GM18517 (cell line): Measurements from ENCODE around the gene FRMD5.

Source experiments
- ATAC-seq: cut with Tn5 transposase; IDR thresholded peaks from one replicate; pipeline ENCODE4 v1.9.1; 2021; ENCODE audit warnings: mild to moderate bottlenecking, moderate library complexity; ENCODE audit not compliant: unreplicated experiment

Gene FRMD5

DNA sequence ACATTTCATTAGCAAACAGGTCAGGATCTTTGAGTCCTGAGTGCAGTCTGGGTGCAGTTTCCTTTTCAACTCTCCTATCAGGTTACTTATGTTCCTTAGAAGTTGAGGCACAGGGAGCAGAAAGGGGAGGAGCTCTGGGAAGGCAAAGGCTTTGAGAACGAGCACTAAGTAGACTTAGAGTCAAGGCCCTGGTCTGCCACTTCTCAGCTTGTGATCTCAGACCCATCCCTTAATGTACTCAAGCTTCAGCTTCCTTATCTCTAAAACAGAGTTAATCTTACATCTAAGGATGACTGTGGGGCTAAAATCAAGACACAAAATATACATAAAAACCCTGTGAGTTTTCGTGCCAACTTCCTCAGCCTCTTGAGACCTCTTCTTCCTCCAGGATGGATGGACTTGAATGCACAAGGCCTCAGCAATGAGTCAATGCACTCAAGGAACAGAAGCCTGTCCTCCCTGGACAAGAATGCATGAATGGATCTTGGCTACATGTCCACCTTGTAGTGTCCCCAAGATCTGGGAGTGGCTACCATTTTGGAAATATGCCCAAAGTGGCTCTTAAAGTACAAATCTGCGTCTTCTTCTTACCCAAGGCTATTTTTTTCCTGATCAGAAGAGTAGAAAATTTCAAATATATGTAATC lies 263.2 kb downstream of the FRMD5 start:
- no peak for ATAC-seq

DNA sequence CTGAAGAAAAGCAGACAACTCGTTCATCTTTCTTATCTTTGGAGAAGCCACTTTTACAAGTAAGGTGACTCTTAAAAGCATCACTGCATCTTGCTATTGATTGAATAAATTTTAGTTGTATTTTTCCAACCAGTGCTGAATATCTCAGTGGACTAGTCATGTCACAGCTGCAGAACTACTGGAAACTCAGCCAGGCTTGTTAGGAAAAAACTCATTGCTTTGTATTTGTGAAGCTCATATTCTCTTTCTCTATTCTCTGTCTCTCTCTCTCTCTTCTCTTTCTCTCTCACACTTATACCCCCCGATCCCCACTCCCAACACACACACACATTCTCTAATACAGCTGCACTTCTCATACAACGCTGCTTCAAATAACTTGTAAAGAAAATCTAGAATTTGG lies 264.0 kb downstream of the FRMD5 start:
- no peak for ATAC-seq

DNA sequence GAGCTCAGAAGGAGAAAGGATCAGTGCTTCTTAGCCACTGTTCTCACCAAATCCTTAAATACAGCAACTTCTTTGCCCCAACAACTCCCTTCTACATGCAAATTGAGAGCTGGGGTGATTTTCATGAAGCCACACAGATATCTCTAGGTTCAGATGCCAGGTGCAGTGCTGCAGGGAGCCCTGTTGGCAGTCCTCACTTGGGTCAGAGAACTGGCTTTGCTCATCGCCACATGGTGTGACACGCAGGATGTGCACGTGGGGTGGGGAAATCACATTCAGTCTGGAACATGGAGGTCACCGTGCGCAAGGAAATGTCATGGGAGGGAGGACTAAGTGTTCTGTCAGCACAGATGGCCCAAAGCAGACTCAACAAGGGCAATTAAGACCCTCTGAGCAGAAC lies 264.5 kb downstream of the FRMD5 start:
- ATAC-seq, result no peak

DNA sequence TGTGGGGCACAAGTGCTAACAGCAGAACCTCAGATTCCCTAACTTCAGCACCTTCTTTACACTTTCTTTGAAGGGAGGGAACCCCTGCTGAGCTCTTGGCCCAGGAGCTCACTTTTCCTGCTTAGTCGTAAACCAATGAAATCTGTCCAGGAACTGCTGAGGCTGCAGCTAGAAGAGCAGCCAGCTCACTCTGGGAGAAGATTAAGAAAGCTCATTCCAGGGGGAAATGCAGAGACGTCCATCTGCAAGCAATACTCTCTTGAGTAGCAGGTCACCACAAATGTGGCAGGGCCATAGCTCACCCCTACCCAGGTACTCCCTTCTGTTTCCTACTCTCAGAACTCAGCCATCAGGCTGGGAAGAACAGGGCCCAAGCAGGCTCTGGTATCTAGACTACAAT lies 265.0 kb downstream of the FRMD5 start:
- no peak for ATAC-seq

DNA sequence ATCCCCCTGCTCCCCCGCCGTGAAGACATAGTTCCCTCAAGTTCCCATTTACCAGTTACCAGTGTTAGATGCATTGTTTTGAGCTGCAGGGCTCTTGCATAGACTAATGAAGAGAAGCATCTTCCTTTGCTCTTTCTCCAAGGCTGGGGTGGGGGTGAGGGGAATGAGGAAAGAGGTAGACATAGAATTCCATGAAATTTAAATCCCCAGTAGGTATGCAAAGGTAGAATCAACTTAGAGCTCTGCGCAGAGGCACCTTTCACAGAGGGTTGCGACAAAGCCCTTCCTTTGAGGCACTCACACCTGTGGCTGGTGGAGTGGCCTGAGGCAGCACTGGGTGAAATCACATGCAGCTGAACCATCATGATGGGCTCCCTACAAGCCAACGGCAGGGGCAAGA lies 266.9 kb downstream of the FRMD5 start:
- no peak for ATAC-seq

DNA sequence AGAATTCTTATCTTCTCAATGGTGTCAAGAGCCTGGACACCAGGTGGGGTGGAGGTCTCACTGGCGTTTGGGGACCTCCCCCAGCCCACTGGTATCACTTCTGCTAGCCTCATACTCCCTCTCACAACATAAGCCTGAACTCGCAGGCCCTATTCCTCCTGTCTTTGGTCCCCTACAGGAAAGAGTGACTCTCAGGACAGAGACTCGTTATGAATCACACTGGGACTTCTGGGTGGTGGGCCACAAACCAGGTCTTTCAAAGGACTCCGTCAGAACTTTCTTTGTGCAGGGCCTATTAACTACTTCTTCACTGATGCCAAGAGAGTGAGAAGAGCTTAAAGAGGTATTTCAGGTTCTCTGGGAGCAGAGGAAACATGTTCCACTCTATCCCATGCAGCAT lies 267.9 kb downstream of the FRMD5 start:
- ATAC-seq, result no peak

DNA sequence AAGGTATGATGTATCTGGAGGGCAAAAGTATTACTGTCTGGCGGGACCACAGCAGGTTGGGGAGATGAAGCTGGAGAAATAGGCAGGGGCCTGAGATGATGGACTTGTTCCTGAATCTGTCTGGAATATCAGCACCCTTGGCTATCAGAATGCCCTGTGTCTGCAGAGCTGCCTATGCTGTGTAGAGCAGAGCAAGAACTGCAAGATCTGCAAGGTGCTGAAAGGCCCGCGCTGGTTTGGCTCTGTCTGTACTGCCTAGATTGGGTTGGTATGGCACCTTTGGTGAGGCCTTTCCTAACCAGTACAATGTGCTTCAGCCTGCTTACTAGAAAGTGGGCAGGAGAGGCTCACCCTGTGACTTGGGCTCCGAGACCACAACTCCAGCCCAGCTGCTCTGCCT lies 271.5 kb downstream of the FRMD5 start:
- ATAC-seq, result no peak

DNA sequence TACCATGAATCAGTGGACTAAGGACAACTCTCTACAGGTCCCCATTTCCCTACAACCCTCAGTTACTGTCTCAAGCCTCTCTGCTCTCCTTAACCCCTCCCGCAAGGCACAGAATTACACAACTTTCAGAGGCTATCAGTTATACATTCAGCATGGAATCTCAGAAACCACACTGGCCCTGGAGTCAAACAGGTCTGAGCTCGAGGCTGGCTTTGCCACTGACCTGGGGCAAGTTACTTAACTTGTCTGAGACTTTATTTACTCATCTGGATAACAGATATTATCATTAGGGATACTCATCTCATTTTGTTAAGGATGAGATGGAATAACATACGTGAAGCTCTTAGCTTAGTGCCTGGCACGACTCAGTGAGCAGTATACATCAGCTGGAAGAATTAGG lies 273.1 kb downstream of the FRMD5 start:
- no peak for ATAC-seq

DNA sequence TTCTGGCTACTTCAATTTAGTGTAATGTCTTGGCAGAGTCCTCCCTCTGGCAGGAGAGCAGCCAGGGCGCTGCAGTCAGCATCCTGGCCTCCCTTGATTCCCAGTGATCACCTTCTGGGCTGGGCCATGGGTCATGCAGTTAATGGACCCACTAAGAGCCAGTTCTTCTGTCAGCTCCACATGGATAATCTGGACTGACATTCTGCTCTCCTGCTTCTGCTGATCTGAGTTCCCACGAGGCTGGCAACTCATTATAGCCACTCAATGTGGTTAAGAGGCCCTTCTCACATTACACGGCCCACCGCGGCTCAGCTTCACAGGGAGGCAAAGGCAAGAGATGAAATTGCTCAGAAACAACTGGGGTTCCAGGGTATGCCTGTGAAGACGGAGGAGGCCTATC lies 274.3 kb downstream of the FRMD5 start:
- ATAC-seq, result no peak

DNA sequence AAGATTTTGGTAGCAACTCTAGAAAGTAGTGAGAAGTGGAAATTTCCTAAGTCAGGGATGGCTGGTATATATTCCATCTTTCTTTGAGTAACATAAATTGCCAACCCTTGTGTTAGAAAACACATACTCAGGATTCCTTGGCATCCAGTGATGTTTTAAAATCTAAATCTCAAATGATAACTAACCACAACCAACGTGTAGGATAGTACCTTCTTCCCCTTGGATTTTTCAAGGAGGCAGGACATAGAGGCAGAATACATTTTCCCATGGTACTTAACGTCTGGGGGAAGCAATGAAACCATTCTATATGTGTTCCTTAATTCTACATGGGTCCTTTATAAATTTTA lies 274.8 kb downstream of the FRMD5 start:
- no peak for ATAC-seq

DNA sequence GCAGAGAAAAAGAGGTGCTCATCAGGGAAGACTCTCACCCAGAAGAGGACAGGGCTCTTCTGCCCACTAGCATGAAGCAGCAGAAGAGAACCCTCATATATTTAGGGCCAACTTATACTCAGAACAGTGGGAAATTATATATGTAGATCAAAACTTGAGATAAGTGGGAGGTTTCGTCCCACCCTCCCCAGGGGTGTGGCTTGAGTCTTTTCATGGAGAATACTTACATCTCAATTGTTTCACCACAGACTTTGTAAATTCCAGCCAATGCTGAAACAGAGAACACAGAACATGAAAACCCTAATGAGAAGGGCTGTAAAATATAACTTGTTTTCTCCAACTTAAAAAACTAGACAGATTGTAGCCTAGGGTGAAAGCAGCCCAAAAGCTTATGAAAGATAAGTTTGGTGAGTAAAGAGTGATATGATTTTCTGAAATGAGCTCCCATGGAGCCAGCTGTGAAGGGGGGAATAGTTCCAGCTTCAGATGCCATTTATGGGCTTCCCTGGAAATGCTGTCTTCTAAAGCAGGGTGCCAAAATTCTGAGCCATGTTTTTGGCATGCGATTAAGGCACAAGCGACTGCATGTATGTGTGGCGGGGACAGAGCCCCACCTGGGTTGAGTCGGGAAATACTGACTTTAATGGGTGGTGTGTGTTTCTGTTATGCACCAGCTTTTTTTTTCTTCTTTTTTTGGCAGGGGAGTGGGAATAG lies 275.4 kb downstream of the FRMD5 start:
- no peak for ATAC-seq

DNA sequence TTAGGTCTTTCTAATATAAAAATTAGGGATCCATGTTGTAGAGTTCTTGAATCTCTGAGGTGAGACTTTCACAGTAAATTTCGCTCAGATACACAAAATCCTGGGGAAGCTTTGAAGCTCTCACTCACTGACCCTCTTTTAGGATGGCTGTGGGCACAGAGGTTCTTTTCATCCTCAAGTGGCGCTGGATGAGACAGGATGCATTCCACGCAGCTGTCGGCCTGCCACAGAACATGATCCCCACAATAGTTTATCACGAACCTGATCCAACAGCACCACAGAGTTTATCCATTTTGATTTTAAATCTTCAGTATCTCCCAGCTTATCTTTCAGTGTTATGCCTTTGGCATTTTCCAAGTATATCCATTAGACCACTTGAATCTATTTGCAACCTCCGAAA lies 276.4 kb downstream of the FRMD5 start:
- no peak for ATAC-seq

DNA sequence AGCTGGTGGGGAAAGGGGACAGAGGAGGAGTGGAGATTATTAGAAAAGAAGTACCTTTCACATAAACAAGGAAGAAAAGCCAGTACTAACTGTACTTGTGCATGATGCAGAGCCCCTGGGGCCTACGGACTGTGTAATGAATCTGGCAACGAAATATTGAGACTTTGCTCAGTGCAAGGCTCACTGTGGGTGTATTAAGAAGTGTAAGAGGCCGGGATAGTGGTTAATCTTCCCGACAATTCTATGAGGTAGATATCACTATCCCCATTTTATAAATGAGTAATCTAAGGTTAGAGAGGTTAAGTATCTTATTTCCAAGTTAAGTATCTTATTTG lies 278.8 kb downstream of the FRMD5 start:
- ATAC-seq, result no peak

DNA sequence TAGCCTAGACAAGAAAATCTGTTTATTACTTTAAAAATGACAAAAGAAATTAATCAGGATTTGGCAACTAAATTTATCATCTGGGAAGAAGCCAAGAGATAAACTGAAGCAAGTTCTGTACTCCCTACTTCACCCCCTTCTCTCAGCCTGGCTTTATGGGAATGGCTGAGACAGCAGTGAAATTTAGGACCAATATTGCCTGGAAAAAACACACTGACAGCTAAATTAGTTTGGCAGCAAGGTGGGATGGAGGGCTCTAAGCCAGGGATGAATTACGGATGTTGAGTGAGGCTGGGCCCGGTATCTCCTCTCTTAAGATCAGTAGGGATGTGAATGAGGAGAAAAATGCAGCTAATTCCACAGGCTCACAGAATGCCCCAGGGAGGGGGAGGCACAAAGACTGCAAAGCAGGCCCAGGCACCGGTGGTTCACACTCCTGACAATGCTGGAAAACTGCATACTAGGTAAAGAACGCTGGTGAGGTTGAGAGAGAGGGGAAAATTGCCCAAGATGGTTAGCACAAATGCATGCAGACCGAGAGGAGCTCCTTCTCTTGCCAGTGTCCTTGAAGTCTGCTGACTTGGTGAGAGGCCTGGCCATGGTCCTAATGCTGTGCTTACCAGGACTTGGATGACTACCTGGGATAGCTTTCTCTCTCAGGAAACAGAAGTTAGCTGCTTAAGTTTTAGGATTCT lies 279.3 kb downstream of the FRMD5 start:
- no peak for ATAC-seq

DNA sequence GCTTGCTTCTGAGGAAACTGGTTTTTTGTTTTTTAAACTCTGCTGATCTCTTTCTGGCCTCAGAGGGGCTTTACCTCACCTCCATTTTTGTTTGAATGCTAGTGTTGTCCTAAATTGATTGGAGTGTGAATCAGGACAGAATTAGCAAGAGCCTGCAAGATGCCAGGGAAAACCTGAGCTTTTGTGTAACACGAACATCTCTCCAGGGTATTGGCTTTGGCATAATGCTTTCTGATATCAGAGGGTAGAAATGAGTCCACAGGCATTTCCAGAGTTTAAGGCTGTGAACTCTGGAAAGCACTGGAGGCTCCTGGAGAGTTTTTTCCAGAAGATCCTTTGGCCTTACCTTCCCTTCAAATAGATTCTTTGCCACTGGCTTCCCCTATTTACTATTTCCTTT lies 281.1 kb downstream of the FRMD5 start:
- ATAC-seq, result no peak

DNA sequence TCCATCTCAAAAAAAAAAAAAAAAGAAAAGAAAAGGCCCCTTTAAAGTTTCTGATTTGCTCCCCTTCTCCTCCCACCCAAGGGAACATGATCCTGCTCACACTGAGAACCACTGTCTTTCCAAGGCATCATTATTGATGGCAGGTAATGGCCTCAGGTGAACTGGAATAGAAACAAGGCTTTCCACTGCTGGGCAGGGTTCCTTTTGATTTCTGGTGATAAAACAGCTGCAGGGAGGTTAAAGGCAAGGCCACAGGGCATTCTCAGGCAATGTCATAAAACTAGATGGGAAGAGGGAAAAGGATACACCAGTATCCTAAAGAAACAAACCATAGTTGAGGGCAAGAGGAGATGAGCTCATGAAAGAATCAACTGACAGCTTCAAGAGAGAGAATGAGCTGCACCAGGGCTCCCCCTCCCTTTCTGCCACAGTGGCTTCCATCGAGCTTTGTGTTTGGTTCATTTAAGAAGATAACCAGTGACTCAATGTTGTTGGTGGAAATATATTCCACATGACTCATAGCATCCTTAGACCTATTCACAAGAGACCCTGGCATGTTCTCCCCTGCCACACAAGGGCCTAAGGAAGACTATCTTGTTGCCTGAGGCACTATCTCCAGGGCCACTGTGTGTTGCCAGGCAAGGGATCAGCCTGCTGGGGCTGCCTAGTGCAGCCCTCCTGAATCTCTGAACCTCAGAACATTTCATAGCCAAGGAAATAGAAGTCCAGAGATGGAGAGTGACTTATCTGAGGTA lies 281.9 kb downstream of the FRMD5 start:
- no peak for ATAC-seq

DNA sequence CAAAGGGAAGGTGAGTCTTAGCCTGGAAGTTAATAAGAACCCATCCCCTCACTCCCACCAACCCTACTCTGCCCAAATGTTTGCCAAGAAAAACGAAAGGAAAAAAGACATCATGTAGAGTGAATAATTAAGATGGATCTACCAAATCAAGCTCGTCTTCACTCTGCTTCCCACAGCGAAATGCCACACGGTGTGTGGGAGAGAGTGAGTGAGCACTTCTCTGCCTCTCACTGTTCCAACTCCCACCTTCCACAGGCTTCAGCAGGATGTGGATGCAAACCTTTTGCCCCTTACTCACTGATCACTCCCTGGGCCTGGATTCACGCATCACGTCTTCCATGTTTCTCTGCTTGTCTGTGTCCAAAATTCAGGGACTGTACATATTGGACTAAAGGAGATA lies 282.9 kb downstream of the FRMD5 start:
- ATAC-seq, result no peak

DNA sequence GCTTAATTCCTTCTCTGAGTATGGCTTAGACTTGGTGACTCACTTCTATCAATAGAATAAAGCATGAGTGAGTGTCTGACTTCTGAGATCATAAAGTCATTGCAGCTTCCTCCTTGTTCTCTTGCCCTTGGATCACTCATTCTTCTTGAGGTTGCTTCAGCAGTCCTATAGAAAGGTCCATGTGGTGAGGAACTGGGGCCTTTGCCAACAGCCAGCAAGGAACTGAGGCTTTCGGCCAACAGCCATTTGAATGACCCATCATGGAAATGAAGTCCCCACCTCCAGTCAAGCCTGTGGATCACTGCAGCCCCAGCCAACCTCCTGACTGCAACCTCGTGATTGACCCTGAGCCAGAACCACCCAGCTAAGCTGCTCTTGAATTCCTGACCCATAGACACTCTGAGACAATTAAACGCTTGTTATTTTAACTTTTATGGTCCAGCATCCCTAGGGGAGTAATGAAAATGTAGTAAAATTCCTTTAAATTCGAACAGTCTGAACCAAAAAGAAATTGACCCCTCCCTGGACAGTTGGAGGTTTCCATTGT lies 283.8 kb downstream of the FRMD5 start:
- ATAC-seq, result no peak

DNA sequence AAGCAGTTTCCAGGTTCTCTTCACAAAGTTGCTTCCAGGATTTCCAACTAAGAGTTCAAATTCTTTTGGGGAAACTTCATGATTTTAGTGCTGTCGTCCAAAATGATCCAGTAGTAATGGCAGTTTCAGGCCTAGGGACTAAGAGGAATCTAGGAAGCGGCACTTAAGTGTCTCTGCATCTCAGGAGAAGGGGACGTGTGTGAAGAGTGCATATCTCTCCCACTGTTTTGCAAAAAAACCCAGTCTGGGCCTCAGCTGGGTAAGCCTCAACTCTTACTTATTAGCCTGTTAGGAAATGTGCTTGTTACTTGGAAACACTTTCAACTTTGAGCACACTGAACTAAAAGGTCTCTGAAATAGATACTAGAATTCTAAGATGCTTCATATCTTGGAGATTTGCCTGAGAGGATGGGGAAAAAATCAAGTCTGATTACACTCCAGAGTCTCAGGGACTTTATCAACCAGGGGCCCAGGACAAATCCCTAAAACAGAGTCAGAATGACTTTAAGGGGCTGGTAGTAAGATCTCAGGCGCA lies 286.5 kb downstream of the FRMD5 start:
- no peak for ATAC-seq

DNA sequence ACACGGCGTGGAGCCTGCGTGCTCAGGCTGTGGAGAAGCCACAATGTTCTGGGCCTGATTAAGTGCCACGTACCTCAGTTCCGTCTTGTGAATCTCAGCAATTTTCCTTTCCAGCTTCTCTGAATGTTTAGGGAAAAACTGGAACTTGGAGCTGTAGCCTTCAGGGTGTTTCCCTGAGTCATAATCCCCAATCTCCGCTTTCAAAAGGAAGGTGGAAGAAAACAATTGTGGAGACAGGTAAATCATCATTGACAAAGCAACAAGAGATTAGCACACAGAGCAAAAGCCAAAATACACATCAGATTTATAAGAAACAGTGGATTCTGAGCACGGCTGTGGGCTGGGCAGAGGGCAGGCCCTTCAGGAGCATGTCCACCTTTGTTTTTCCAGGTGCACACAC lies 289.3 kb downstream of the FRMD5 start:
- ATAC-seq, result no peak

DNA sequence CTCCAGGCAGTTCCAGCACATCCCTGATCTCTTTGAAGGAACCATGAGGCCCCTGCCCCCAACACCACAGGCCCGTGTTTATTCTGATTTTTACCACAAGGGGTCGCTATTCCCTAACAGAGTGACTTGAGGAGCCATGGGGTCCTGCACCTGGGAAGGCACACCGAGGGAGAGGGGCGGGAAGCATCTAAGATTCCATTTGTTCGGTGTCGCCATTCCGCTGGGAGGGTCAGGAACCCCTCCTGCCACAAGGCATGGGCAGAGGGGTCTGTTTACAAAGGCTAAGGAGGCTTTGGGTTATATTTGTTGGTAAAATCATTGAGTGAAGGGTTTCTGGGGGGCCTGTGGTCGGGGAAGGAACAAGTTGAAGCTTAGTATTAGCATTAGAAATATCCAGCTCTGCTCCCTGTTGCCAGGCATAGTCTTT lies 291.2 kb downstream of the FRMD5 start:
- no peak for ATAC-seq
